Measurements from ENCODE around the gene EXOSC6. TPM values are rescaled to one million over a fixed set of nuclear protein-coding genes. Genes with fewer than 3 reads are reported as not detected.
A peak's percentile ranks its signal among the peaks of the same experiment; 100 is the strongest.
"Not testable (repeated sequence)": the region's sequence is repeated elsewhere in the genome, so short reads cannot be mapped to it uniquely, and the experiment has no call there.

Gene EXOSC6
- total RNA-seq, 1 experiment from 2014 or later = 19.3 TPM

GRCh38 chr16:70294385-70295025 is 42.8 kb upstream of the EXOSC6 start:
- ChIA-PET POLR2A (no interaction called here), CTCF (no interaction called here)
- Histone ChIP-seq H3K27ac (ENCODE audit: low read length) (no peak overlapping the region), H3K27me3 (ENCODE audit: control insufficient read depth, insufficient read depth, low read length) (no peaks in the 10 kb centered on the region), H3K36me3 (ENCODE audit: control insufficient read depth, insufficient read depth, low read length) (no peaks in the 10 kb centered on the region; the same call in 1 of the 2 replicates), H3K9me3 (ENCODE audit: control insufficient read depth, insufficient read depth, low read depth, low read length) (no peaks in the 10 kb centered on the region), H3K4me3 (ENCODE audit: low read depth in 2 of 2, low read length in 2 of 2) (no peak overlapping the region), H3K4me1 (ENCODE audit: control insufficient read depth, insufficient read depth, low read length) (peaks cover 3% of the 10 kb centered on the region; the same call in 1 of the 2 replicates)
- intact Hi-C loops (cut with micrococcal nuclease; ENCODE audit: unreplicated experiment) (no loop called here), in situ Hi-C loops (cut with HindIII; ENCODE audit: low pct_unique_long_range_greater_than_20kb, low sequenced_read_pairs) (no loop called here)
- BruUV-seq (replicated peaks) = no TSS peak
- ATAC-seq (no peak), DNase-seq (ENCODE audit: low read depth, low spot score) (no peak)
- TF ChIP-seq REST (IDR thresholded peaks at IDR 0.05; ENCODE audit: insufficient read depth in 1 of 2, low read depth in 2 of 2, low read length in 1 of 2) (no peak), POLR2AphosphoS5 (IDR thresholded peaks at IDR 0.05; ENCODE audit: low read depth, low read length) (no peak), TCF7L2 (IDR thresholded peaks at IDR 0.05; ENCODE audit: low read depth, low read length) (no peak), SIN3A (IDR thresholded peaks at IDR 0.05; ENCODE audit: borderline replicate concordance, insufficient read depth, low read depth, low read length) (no peak), CTCF (IDR thresholded peaks at IDR 0.05) (no peak)

GRCh38 chr16:70292148-70292547 is 40.4 kb upstream of the EXOSC6 start:
- H3K4me1 ChIP-seq (ENCODE audit: control insufficient read depth, insufficient read depth, low read length); BruUV-seq (replicated peaks); DNase-seq (ENCODE audit: low read depth, low spot score); in situ Hi-C loops (cut with HindIII; ENCODE audit: low pct_unique_long_range_greater_than_20kb, low sequenced_read_pairs); H3K4me3 ChIP-seq (ENCODE audit: low read depth in 2 of 2, low read length in 2 of 2); H3K27me3 ChIP-seq (ENCODE audit: control insufficient read depth, insufficient read depth, low read length); H3K9me3 ChIP-seq (ENCODE audit: control insufficient read depth, insufficient read depth, low read depth, low read length); H3K27ac ChIP-seq (ENCODE audit: low read length); ATAC-seq; POLR2A ChIA-PET; intact Hi-C loops (cut with micrococcal nuclease; ENCODE audit: unreplicated experiment); H3K36me3 ChIP-seq (ENCODE audit: control insufficient read depth, insufficient read depth, low read length); CTCF ChIA-PET: not testable (repeated sequence)

- in situ Hi-C loops (cut with HindIII; ENCODE audit: low pct_unique_long_range_greater_than_20kb, low sequenced_read_pairs) (no loop called here), intact Hi-C loops (cut with micrococcal nuclease; ENCODE audit: unreplicated experiment) (no loop called here)
- H3K4me1 ChIP-seq (ENCODE audit: control insufficient read depth, insufficient read depth, low read length) = peaks cover 3% of the 10 kb centered on the region; the same call in 1 of the 2 replicates
- H3K4me3 ChIP-seq (ENCODE audit: low read depth in 2 of 2, low read length in 2 of 2) = no peak overlapping the region
- H3K36me3 ChIP-seq (ENCODE audit: control insufficient read depth, insufficient read depth, low read length) = no peaks in the 10 kb centered on the region; the same call in 1 of the 2 replicates
- no peaks in the 10 kb centered on the region for H3K9me3 ChIP-seq (ENCODE audit: control insufficient read depth, insufficient read depth, low read depth, low read length)
- no peak for ATAC-seq
- BruUV-seq (replicated peaks) = no TSS peak
- TF ChIP-seq TCF7L2 (IDR thresholded peaks at IDR 0.05; ENCODE audit: low read depth, low read length) (no peak), CTCF (IDR thresholded peaks at IDR 0.05) (no peak), POLR2AphosphoS5 (IDR thresholded peaks at IDR 0.05; ENCODE audit: low read depth, low read length) (no peak)
- CTCF ChIA-PET = no interaction called here
- POLR2A ChIA-PET = no interaction called here
- peak overlapping the region; percentile 98; the same call in 1 of the 2 replicates for H3K27ac ChIP-seq (ENCODE audit: low read length)
- no peak for DNase-seq (ENCODE audit: low read depth, low spot score)
- H3K27me3 ChIP-seq (ENCODE audit: control insufficient read depth, insufficient read depth, low read length) = no peaks in the 10 kb centered on the region
Measured at GRCh38 chr16:70290949-70291519, 39.3 kb upstream of the EXOSC6 start.
